GM21825 (cell line): ENCODE measurements around the gene AKR1C2.
"Not testable (repeated sequence)": the region's sequence is repeated elsewhere in the genome, so short reads cannot be mapped to it uniquely, and the experiment has no call there.

Experiments used
- ATAC-seq: cut with Tn5 transposase; IDR thresholded peaks from one replicate; pipeline ENCODE4 v1.9.1; 2021; ENCODE audit warnings: mild to moderate bottlenecking, moderate library complexity; ENCODE audit not compliant: unreplicated experiment

AKR1C2 gene

DNA sequence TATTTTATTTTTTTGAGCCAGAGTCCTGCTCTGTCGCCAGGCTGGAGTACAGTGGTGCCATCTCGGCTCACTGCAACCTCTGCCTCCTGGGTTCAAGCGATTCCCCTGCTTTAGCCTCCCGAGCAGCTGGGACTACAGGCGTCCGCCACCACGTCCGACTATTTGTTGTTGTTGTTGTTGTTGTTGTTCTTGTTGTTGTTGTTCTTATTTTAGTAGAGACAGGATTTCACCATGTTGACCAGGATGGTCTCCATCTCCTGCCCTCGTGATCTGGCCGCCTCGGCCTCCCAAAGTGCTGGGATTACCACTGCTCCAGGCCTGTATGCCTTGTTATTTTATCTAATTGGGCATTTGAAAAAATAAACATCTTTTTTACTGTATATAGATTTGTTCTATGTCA is 42.1 kb downstream of the AKR1C2 start:
- ATAC-seq, result not testable (repeated sequence)

DNA sequence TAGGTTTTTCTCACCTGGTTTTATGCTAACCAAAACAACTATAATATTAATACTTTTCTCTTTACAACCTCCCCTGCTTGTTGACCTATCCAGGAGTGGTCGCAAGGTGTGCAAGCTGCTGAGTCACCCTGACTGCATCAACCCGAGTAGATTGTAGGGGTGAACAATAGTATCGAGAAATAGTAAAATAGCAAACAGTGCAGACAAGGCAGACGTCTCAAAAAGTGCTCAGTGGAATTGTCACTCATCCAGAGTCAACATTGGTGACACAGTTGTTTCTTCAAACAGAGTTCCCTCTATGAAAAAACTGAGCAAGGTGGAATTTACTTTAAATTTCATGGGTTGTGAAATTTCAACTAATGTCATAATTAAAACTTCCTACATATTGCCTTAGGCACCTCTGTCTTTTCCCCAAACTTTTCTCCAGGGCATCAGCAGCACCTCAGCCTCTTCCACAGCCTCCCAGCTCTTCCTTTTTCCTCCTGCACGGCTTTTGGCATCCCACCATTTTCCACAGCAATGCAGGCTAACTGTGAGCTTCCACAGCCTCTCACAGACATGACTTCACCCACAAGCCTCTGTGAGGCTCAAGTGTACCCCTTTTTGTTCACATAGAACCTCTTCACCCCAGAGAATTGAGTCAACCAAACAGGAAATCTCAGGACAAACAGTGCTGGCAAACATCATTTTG is 46.6 kb downstream of the AKR1C2 start:
- ATAC-seq, result not testable (repeated sequence)

DNA sequence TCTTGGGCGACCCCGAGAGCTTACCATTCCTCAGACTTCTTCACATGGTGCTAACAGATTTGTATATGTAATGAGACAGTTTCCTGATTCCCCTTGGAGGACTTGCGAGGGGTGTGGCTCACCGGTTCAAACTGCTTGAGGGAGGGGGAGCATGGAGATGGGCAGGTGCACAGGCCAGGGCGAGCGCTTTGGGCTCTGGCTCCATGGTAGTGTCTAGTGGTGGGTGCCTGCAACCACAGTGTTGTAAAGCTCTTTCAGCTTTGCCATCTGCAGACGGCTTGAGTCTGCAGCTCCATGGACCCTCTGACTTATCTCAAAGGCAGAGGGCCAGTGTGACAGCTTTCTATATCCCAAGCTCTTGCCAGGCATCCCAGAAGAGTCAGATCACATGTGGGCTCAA is 47.6 kb downstream of the AKR1C2 start:
- ATAC-seq, result not testable (repeated sequence)

DNA sequence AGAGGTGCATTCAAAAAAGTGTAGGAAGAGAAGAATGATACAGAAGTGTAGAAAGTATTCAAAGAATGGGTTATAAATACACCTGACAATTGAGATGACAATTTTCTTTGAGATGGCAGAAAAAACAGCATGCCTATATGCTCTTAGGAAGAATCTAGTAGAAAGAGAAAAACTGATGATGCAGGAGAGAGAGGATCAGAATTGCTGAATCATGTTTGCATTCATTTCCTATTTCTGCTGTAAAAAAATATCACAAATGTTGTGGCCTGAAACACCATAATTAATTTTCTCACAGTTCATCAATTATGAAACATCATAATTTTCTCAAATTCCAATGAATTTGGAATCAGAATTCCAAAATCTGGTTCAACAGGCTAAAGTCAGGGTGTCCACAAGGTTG is 50.3 kb downstream of the AKR1C2 start:
- ATAC-seq, result no peak

DNA sequence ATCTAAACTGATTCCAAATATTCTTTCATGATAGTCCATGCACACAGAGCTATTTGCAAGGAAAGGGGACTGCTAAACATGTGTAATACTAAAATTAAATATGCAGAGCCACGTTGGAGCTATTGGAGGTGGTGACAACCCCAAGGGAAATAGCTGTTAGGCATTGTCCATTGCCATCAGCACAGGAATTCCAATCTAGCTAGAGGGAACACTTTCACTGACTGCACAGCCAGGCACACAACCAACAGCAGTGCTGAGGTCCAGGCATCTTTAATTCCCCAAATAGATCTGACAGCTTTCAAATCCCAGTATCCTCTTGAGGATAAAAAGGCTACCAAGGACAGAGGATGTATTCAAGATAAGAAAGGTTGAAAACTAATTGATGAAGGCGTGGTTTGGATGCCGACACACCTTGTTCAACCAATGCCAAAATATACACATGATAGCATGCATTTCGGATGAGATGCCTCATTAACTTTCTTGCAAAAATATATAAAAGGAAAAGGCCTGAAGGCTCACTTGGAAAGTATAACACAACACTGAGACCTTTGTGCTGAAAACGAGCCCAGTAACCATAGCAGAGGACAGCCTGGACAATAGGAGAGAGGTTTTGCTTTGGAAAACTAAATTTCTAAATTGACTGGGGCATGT is 52.0 kb downstream of the AKR1C2 start:
- ATAC-seq, result not testable (repeated sequence)

DNA sequence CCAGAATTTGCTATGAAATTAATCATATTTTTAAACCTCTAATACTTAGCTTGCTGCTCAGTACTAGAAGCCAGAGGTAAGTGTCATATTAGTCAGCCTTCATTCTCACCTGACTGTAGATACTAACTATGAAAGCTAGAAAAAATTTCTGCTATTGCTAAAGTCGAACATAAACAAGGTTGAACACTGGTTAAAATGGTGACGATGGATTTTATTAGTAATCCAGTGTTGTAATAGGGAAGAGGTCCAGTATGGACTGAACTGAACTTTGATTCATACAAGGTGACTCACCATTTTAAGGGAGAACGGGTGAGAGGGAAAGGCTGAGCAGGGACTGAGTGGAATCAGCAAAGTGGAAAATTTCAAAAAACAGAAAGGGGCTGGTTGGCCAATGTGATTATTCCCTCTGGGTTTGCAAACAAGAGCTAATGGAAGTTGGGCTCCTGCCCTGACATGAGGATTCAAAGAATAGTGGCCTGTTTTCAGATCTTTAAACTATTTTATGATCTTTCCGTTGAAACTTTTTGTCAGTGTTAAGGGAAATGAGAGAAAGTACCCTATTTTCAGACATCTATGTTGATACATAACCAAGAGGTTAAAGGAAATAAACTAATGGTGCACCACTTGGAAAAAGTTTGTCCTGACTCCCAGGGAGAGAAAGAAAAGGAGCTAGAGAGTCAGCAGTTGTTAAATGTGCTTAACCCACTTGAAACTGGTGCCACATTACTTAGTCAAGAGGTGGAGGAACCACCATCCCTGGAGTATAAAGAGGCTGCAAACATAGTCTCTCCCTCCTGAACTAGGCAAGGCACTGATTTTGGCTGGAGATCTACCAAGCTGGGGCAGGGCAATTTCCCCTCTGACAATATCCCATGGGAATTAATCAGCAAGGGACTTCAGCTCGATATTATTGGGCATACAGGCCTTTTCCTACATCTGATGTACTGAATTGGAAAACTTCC is 55.7 kb downstream of the AKR1C2 start:
- ATAC-seq, result no peak

DNA sequence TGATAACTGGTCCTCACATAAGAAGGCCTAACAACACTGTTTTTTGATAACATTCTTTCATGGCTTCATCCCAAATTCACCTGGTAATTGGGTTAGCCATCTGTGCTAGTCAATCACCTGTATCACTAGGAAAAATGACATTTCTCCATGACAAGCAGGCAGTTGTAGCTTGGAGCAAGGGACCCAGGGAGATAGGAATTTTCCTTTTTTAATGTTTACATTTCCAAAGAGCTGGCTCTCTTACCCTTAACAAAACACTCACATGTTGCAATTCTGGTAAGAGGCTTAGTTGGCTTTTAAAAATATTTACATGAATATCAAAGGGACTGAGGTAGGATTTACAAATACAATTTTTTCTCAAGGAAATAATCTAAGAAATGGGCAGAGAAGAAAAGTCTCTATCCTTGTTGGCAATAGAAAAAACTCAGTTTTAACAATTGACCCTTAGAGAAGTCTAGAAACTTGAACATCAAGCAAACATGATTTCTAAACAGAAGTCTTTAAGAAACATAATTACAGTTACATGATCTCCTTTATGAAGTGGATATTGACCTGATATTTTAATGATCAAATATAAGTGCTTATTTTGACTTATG is 56.5 kb downstream of the AKR1C2 start:
- no peak for ATAC-seq

DNA sequence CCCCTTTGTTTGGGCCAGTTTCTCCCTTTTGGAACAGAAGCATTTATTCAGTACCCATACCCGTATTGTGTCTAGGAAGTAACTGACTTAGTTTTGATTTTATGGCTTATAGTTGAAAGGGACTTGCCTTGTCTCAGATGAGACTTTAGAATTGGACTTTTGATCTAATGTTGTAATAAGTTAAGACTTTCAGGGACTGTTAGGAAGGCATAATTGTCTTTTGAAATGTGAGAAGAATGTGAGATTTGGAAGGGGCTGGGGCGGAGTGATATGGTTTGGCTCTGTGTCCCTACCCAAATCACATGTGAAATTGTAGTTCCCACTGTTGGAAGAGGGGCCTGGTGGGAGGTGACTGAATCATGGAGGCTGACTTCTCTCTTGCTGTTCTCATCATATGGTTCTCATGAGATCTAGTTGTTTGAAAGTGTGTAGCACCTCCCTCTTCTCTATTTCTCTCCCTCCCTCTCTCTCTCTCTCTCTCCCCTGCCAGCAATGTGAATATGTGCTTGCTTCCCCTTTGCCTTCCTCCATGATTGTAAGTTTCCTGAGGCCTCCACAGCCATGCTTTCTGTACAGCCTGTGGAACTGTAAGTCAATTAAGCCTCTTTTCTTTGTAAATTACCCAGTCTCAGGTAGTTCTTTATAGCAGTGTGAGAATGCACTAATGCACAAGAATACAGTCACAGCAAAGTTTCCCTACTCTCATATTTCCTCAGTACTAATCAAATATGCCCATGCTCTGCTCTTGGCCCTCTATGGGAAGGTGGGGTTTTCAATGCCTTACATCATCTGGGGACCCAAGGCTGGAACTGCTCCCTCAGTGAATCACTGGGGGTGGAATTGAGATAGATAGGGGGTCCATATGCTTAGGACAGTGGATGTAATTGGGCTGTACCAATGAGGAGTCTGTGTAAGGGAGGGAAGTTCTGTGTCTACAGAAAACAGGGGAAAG is 57.6 kb downstream of the AKR1C2 start:
- no peak for ATAC-seq

DNA sequence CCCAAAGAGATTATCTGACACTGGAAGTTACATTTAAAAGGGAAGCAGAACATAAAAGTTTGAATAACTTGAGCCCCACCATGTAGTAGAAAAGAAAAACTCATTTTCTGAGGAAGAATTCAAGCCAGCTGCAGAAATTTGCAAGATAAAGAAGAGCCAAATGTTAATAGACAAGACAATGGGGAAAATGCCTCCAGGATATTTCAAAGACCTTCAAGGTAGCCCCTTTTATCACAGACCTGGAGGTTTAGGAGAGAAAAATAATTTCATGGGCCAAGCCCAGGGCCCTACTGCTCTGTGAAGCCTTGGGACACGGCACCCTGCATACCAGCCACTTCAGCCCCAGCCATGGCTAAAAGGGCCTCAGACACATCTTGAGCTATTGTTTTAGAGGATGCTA is 58.8 kb downstream of the AKR1C2 start:
- no peak for ATAC-seq

DNA sequence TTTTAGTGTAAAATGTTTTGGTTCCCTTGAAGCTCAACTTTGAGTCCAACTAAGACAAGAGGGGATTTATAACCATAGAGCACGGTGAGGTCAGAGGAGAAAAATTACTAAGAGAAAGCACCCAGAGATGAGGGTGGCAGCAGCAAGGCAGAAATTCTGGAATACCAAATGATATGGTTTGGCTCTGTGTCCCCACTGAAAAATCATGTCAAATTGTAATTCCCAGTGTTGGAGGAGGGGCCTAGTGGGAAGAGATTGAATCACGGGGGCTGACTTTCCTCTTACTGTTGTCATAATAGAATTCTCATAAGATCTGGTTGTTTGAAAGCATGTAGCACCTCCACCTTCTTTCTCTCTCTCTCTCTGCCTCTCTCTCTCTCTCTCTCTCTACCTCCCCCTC is 59.8 kb downstream of the AKR1C2 start:
- ATAC-seq, result no peak

DNA sequence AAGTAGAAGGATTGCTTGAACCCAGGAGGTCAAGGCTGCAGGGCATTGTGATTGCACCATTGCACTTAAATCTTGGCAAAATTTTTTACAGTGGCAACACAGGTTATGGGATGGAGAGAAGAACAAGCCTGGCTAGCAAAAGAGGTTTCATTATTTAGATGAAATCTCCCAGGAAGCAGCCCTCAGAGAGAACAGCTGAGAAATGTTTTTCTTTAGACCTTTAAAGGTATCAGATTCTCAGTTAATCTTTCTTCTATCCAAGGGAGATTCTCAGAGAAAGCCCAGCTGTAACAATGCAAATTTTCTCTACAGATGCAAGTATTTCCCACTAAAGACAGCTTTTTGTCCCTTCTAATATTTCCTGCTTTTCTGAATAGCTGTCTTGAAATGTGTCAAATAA is 60.2 kb downstream of the AKR1C2 start:
- ATAC-seq, result not testable (repeated sequence)

DNA sequence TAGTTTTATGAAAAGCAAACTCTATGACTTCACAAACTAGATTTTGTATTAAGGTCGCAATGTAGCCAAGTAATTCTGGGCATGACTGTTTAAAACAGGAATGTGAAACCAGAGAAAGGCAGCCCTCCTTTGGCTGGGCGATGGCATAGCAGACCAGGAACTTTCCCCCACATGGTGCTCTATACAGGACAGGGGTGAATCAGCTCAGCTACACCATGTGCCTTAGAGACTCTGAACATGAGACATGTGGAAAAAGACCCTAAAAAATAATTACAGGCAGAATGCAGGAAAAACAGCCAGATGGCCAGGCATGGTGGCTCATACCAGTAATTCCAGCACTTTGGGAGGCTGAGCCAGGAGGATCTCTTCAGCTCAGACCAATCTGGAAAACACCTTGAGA is 60.7 kb downstream of the AKR1C2 start:
- ATAC-seq, result not testable (repeated sequence)

DNA sequence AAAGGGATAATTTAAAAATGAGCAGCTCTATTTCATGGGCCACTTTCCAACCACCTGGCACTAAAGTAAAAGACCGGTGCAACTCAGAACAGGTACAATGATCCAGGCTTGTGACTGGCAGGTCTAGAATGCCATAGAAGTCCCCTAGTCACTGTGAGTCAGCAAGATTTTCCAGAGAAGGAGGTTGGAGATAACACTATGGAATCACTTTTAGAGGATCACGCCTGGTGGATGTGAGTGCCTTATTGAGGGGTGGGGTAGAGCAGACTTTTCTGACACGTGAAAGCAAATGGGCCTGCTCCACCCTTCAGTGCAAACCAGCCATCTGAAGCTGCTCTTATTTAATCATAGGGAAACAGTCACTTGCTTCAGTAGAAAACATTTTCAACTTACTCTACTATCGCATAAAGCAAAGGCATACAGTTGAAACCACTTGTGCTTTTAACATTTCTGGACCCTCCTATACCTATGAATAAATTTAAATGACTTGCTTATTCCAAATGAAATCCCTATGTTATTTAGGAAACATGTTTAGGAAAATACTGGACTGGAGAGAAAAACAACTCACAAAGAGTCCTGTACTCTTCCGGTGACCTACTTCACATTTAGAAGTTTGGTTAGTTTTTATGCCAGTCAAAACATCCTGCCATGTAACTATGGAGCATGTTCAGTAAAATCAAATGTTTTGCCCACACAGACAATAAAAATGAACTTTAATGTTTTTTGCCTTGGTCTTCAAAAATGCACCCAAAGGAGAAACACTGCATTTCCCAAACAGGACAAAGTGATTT is 61.9 kb downstream of the AKR1C2 start:
- no peak for ATAC-seq

DNA sequence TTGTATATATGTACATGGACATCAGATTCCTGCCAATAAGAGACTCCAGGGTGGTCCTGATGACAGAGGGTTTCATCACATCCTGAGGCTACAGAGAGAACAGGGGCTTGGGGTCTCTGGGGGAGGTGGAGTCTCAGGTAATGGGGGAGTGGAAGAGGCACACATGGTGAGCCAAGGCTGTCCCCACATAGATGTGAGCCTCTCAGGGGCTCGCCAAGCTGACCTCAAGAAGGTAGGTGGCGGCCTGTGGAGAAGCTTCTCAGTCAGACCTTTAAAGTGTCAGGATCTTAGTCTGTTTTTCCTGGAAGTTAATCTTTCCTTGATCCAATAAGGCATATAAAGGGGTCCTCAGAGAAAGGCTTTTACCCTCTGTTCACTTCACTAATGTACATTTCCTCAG is 62.7 kb downstream of the AKR1C2 start:
- not testable (repeated sequence) for ATAC-seq

DNA sequence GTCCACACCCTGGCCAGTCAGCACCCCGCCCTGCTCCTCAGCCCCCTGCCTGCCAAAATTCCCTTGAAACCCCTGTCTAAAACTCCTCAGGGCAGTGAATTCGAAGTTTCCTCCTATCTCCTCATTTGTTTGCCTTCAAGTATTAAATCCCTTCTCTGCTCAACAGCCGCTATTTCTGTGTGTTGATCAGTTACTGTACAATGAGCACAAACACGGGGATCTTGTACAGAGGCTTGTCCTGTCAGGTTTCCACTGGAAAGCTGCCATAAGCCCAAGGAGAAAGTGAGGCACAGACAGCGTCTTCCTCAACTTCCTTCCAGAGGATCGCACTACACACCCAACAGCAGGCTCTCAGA is 63.6 kb downstream of the AKR1C2 start:
- not testable (repeated sequence) for ATAC-seq

DNA sequence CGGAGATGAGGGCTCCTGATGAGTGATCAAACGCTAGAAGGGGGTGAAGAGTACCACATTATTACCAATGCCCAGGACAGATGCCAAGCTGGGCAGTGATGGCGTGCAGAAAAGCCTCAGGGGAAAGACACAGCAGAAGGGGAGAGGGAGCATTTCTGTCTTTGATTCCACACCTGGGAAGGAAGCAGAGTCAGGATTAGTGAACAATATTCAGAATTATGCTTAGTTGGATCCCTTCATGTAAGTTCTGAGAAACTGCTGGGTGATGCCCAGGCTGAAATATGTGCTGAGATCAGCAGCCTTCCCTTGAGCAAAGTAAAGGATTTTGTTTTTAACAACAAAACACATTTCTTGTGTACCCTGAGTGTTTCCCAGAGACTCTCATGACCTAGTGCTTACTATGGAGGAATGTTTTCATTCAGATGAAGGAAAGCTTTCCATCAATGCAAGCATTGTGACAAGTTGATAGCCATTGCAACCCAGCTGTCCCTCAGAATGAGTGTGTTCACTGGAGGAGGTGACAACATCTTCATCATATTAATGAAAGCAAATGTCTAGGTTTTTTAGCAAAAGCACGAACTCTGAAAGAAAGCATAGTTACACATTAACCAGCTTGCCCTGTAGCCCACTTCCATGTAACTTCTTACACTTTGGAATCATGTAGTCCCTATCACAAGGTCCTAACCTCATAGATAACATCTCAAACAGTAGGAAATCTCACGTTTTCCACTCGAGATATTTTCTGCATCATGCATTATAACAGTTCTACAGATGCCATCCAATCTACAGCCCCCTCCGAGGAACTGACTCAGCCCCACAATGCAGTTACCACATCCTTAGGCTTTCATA is 64.2 kb downstream of the AKR1C2 start:
- no peak for ATAC-seq
